ENCODE results near the gene UPK3B.

DNA sequence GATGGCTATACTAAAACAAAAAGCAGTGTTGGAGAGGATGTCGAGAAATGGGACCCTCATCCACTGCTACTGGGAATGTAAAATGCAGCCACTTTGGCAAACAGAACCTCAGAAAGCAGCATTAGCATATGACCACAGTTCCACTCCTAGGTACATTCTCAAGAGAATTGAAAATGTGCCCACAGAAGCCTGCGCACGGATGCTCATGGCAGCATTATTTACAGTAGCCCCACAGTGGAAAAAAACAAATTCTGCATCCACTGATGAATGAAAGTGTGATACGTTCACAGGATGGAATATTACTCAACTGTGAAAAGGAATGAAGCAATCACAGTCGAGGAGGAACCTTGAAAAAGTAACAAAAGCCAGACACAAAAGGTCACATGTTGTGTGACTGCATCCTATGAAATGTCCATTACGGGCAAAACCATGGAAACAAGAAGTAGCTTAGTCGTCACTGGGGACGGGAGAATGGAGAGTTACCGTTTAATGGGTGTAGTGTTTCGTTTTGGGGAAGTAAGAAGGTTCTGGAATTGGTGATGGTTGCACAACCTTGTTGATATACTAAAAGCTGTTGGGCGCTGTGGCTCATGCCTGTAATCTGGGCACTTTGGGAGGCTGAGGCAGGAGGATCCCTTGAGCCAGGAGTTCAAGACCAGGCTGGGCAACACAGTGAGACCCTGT, 2.5 kb upstream of the UPK3B start:
- TF ChIP-seq, protein P1, sequence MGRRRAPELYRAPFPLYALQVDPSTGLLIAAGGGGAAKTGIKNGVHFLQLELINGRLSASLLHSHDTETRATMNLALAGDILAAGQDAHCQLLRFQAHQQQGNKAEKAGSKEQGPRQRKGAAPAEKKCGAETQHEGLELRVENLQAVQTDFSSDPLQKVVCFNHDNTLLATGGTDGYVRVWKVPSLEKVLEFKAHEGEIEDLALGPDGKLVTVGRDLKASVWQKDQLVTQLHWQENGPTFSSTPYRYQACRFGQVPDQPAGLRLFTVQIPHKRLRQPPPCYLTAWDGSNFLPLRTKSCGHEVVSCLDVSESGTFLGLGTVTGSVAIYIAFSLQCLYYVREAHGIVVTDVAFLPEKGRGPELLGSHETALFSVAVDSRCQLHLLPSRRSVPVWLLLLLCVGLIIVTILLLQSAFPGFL (CRISPR knock-in tag; IDR thresholded peaks at IDR 0.05; ENCODE audit: borderline replicate concordance), result no peak
- TF ChIP-seq, protein P2, sequence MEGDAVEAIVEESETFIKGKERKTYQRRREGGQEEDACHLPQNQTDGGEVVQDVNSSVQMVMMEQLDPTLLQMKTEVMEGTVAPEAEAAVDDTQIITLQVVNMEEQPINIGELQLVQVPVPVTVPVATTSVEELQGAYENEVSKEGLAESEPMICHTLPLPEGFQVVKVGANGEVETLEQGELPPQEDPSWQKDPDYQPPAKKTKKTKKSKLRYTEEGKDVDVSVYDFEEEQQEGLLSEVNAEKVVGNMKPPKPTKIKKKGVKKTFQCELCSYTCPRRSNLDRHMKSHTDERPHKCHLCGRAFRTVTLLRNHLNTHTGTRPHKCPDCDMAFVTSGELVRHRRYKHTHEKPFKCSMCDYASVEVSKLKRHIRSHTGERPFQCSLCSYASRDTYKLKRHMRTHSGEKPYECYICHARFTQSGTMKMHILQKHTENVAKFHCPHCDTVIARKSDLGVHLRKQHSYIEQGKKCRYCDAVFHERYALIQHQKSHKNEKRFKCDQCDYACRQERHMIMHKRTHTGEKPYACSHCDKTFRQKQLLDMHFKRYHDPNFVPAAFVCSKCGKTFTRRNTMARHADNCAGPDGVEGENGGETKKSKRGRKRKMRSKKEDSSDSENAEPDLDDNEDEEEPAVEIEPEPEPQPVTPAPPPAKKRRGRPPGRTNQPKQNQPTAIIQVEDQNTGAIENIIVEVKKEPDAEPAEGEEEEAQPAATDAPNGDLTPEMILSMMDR (IDR thresholded peaks at IDR 0.05), result no peak
- TF ChIP-seq TCF7 (CRISPR knock-in tag; IDR thresholded peaks at IDR 0.05; ENCODE audit: low read depth) (no peak), SP1 (CRISPR knock-in tag; conservative IDR thresholded peaks at IDR 0.05) (no peak)

Data from WTC11 (cell line).